Measurements from ENCODE around the gene PLLP. TPM values are rescaled to one million over a fixed set of nuclear protein-coding genes. Genes with fewer than 3 reads are reported as not detected.

Gene PLLP
- total RNA-seq, 1 donor from 2014 or later: 4.9 TPM

- TF ChIP-seq CTCF (conservative IDR thresholded peaks at IDR 0.05): no peak
- peak overlapping the region; percentile 46 for H3K27ac Mint-ChIP-seq
- peak; percentile 36 for DNase-seq (ENCODE audit: extremely low spot score, unreplicated experiment)
- no peaks in the 10 kb centered on the region for H3K9me3 Mint-ChIP-seq
- peaks cover 7% of the 10 kb centered on the region for H3K36me3 Mint-ChIP-seq
- H3K4me1 Mint-ChIP-seq (ENCODE audit: unreplicated experiment): peaks cover 8% of the 10 kb centered on the region
- H3K4me3 Mint-ChIP-seq: no peak overlapping the region
- no peaks in the 10 kb centered on the region for H3K27me3 Mint-ChIP-seq
Observed at GRCh38 chr16:57255686-57256415, 28.6 kb downstream of the PLLP start.

- peaks cover 18% of the 10 kb centered on the region for H3K36me3 Mint-ChIP-seq
- H3K27ac Mint-ChIP-seq: no peak overlapping the region
- H3K9me3 Mint-ChIP-seq: no peaks in the 10 kb centered on the region
Observed at GRCh38 chr16:57253466-57253865, 31.0 kb downstream of the PLLP start.

GRCh38 chr16:57252148-57252721 is 32.2 kb downstream of the PLLP start:
- no peak overlapping the region for H3K4me3 Mint-ChIP-seq
- no peaks in the 10 kb centered on the region for H3K9me3 Mint-ChIP-seq
- peak; percentile 45 for DNase-seq (ENCODE audit: extremely low spot score, unreplicated experiment)
- H3K27me3 Mint-ChIP-seq: no peaks in the 10 kb centered on the region
- H3K36me3 Mint-ChIP-seq: peaks cover 22% of the 10 kb centered on the region
- no peak for TF ChIP-seq CTCF (conservative IDR thresholded peaks at IDR 0.05)
- no peak overlapping the region for H3K27ac Mint-ChIP-seq
- H3K4me1 Mint-ChIP-seq (ENCODE audit: unreplicated experiment): no peaks in the 10 kb centered on the region

More at GRCh38 chr16:57253466-57253865, 31.0 kb downstream of the PLLP start:
- Mint-ChIP-seq H3K27me3 (no peaks in the 10 kb centered on the region), H3K4me3 (no peak overlapping the region), H3K4me1 (ENCODE audit: unreplicated experiment) (no peaks in the 10 kb centered on the region)
- TF ChIP-seq CTCF (conservative IDR thresholded peaks at IDR 0.05): no peak
- DNase-seq (ENCODE audit: extremely low spot score, unreplicated experiment): no peak

- H3K4me3 Mint-ChIP-seq: no peak overlapping the region
Observed at GRCh38 chr16:57251352-57251751, 33.1 kb downstream of the PLLP start.

GRCh38 chr16:57245472-57246113 is 38.9 kb downstream of the PLLP start:
- H3K4me3 Mint-ChIP-seq: peak overlapping the region; percentile 97

More at GRCh38 chr16:57251352-57251751, 33.1 kb downstream of the PLLP start:
- no peaks in the 10 kb centered on the region for H3K4me1 Mint-ChIP-seq (ENCODE audit: unreplicated experiment)
- no peaks in the 10 kb centered on the region for H3K9me3 Mint-ChIP-seq
- no peak overlapping the region for H3K27ac Mint-ChIP-seq
- DNase-seq (ENCODE audit: extremely low spot score, unreplicated experiment): no peak
- peaks cover 22% of the 10 kb centered on the region for H3K36me3 Mint-ChIP-seq
- TF ChIP-seq CTCF (conservative IDR thresholded peaks at IDR 0.05): no peak
- no peaks in the 10 kb centered on the region for H3K27me3 Mint-ChIP-seq

More at GRCh38 chr16:57245472-57246113, 38.9 kb downstream of the PLLP start:
- peaks cover 23% of the 10 kb centered on the region for H3K36me3 Mint-ChIP-seq
- H3K4me1 Mint-ChIP-seq (ENCODE audit: unreplicated experiment): peaks cover 15% of the 10 kb centered on the region
- peak overlapping the region; percentile 87 for H3K27ac Mint-ChIP-seq
- DNase-seq (ENCODE audit: extremely low spot score, unreplicated experiment): no peak
- H3K27me3 Mint-ChIP-seq: no peaks in the 10 kb centered on the region
- no peaks in the 10 kb centered on the region for H3K9me3 Mint-ChIP-seq
- TF ChIP-seq CTCF (conservative IDR thresholded peaks at IDR 0.05): no peak

All from type B pancreatic cell (in vitro differentiated cells).